Cortex of kidney (tissue), 1 donor: ENCODE data around the gene TSPAN3.

ENCODE experiments used
- DNase-seq: peaks from one replicate; lab custom pipeline; 2025; lab: John Stamatoyannopoulos, UW

The TSPAN3 gene

GRCh38 chr15:77070495-77071304, at the start of gene TSPAN3:
Gene TSPAN3, minus strand, starts transcription at chr15:77071109. Its CDS starts 155 bp downstream, at chr15:77070954.
- peak; percentile 59 for DNase-seq

- DNase-seq, result no peak
These were observed 49.7 kb upstream of the TSPAN3 start for GRCh38 chr15:77120576-77120975.

GRCh38 chr15:77119446-77119845, 48.5 kb upstream of the TSPAN3 start:
- no peak for DNase-seq

- DNase-seq, result no peak
These were observed 48.0 kb upstream of the TSPAN3 start for GRCh38 chr15:77118882-77119321.

- no peak for DNase-seq
These were observed 44.3 kb upstream of the TSPAN3 start for GRCh38 chr15:77115179-77115578.

GRCh38 chr15:77112838-77113504, 42.1 kb upstream of the TSPAN3 start:
- no peak for DNase-seq

- DNase-seq, result no peak
These were observed 40.9 kb upstream of the TSPAN3 start for GRCh38 chr15:77111789-77112188.

- no peak for DNase-seq
These were observed 36.8 kb upstream of the TSPAN3 start for GRCh38 chr15:77107531-77108355.

GRCh38 chr15:77107068-77107467, 36.2 kb upstream of the TSPAN3 start:
- no peak for DNase-seq

GRCh38 chr15:77104155-77104554, 33.2 kb upstream of the TSPAN3 start:
- DNase-seq, result no peak

- no peak for DNase-seq
These were observed 29.0 kb upstream of the TSPAN3 start for GRCh38 chr15:77099741-77100463.

- DNase-seq, result no peak
These were observed 27.7 kb upstream of the TSPAN3 start for GRCh38 chr15:77098572-77098971.

GRCh38 chr15:77097921-77098320, 27.0 kb upstream of the TSPAN3 start:
- DNase-seq, result no peak

GRCh38 chr15:77097248-77097721, 26.4 kb upstream of the TSPAN3 start:
- DNase-seq, result no peak

GRCh38 chr15:77096541-77096940, 25.6 kb upstream of the TSPAN3 start:
- DNase-seq, result no peak

- DNase-seq, result no peak
These were observed 25.2 kb upstream of the TSPAN3 start for GRCh38 chr15:77096138-77096537.

- no peak for DNase-seq
These were observed 23.6 kb upstream of the TSPAN3 start for GRCh38 chr15:77094397-77095030.

- no peak for DNase-seq
These were observed 22.5 kb upstream of the TSPAN3 start for GRCh38 chr15:77093436-77093835.

- no peak for DNase-seq
These were observed 20.2 kb upstream of the TSPAN3 start for GRCh38 chr15:77091097-77091496.

GRCh38 chr15:77087213-77087612, 16.3 kb upstream of the TSPAN3 start:
- DNase-seq, result no peak

GRCh38 chr15:77085297-77085696, 14.4 kb upstream of the TSPAN3 start:
- DNase-seq, result no peak
